ENCODE data around the gene PIN4.

- TF ChIP-seq CTCF (IDR thresholded peaks at IDR 0.05) (peak in 5 of 6 experiments; percentile 37 to 69 (median 64)), POLR2A (IDR thresholded peaks at IDR 0.05) (no peak)
Measured at GRCh38 chrX:72245461-72246089, 64.0 kb downstream of the PIN4 start.

All from thyroid gland (tissue), 4 donors.